ENCODE results near the gene MAGI2.

Gene MAGI2

DNA sequence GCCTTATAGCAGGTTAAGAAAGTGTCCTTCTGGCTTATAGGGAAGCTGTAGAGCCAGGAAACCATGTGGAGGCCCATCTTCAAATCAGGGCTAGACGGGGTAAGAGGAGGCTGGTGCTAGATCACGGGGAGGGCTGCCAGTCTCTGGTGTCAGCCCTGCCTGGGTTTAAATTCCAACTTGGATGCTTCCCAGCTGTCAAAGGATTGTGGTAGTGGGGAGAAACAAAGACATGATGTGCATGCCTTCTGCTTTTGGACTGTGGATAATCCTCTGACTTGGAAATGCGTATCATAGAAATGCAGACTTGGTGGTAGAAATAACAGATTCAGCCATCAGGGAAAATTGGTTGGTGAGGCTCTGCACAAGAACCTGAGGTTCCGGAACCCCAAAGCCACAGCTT lies 1329.3 kb downstream of the MAGI2 start:
- FAIRE-seq (no peak), DNase-seq (ENCODE audit: low spot score) (no peak)

DNA sequence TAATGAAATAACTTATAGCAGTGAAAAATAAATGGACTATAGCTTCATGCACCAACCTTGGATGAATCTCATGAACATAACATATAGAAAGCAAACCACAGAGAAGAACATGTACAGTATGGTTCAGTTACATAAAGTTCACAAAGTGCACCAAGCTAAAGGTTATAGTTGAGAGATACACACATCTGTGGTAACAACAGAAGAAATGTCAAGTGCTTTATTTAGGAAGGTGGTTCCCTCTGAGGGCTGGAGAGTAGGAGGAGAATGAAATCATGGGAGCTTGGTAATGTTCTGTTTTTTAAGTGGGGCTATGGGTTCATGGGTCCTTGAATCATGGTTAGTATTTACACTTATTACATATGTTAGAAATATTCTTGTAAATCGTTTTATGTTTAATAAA lies 1331.6 kb downstream of the MAGI2 start:
- DNase-seq (ENCODE audit: low spot score) (no peak), FAIRE-seq (no peak)

DNA sequence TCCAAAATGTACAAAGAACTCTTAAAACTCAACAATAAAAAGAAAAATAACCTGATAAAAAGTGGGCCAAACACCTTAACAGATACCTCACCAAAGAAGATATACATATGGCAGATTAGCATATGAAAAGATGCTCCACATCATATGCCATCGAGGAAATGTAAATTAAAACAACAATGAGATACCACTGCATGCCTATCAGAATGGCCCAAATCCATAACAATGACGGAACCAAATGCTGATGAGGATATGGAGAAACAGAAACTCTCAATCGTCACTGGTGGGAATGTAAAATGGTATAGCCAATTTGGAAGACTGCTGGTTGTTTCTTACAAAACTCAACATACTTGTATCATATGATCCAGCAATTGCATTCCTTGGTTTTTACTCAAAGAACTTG lies 1335.0 kb downstream of the MAGI2 start:
- no peak for FAIRE-seq
- no peak for DNase-seq (ENCODE audit: low spot score)

DNA sequence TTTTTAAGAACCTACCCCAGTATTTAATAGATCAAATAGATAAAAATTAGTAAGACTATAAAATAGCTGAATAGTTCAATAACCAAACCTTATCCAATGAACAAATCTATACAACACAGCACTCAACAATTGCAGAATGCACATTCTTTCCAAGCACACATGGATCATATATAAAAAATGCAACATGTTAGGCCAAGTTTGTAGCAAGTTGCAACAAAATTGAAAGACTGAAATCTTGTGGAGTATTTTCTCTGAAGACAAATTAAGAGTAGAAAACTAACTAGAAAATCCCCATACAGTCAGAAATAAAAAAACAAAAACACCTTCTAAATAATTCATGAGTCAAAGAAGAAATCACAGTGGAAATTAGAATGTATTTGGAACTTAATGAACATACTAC lies 1337.6 kb downstream of the MAGI2 start:
- FAIRE-seq (no peak), DNase-seq (ENCODE audit: low spot score) (no peak)

DNA sequence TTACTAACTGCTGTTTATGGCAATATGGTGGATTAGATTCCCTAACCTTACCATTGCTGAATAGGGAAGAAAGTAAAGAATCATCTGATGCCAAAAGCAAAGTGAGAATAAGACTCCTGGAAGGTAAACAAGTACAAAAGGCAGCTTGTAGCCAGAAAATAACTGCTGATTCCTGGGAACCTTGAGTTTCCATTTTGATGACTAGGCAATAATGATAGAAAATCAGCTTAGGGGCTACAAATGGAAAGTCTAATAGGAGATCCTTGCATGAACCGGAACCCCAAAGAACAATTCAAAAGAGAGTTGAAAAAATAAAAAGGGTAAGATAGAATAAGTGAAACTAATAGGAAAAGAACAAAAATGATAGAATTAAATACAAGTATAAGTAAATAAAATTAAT lies 1338.5 kb downstream of the MAGI2 start:
- FAIRE-seq = no peak
- no peak for DNase-seq (ENCODE audit: low spot score)

DNA sequence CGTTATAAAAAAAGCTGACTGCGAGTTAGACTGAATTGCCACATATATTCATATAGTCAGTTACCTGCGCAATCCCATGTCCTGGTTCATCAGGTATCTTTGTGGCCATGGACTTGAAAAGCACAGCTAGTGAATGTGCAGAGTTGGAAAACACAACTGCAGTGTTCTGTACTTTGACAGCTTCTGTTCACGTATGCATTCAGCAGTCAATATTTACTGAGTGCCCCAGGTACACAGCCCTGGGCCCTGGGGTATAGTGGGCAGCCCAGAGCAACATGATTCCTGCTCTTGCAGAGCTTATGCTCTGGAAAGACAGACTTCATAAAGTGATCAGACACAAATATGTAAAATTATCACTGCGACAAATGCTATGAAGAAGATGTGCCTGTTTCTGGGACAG lies 1341.0 kb downstream of the MAGI2 start:
- no peak for DNase-seq (ENCODE audit: low spot score)
- FAIRE-seq = no peak

DNA sequence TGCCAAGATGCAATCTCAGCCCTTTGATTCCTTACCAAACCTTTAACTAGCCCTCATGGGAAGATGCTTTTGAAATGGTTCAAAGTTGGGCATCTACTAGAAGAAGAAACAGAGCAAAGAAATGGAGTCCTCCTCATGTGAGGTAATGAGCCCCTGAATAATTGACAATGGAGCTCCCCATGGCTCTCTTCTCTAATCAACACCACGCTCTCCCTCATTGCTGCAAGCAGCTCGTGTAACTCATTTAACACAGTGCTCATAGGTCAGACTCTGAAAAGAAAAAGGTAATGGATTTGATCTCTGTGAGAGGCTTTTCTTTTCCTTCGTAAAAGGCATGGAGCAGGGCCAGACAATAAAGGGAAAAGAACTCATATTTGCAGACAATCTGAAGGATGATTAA lies 1342.1 kb downstream of the MAGI2 start:
- FAIRE-seq = no peak
- no peak for DNase-seq (ENCODE audit: low spot score)

DNA sequence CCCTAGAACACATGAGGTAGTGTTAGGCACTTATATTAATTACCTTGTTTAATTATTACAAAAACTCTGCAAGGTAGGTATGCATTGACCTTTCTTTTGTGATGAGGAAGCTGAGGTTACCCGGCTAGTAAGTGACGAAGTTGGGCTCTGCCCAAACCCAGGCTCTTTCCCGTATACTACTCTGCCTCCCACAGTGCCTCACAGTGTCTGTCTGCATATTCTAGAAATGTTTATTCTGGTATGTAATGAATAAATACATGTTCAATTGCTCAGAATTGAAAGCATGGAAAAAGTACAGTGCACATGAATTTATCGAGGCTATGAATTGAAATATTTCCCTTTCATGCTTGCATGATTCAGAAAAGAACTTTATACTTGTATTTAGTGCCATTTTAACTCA lies 1350.0 kb downstream of the MAGI2 start:
- no peak for FAIRE-seq
- DNase-seq (ENCODE audit: low spot score) = no peak

DNA sequence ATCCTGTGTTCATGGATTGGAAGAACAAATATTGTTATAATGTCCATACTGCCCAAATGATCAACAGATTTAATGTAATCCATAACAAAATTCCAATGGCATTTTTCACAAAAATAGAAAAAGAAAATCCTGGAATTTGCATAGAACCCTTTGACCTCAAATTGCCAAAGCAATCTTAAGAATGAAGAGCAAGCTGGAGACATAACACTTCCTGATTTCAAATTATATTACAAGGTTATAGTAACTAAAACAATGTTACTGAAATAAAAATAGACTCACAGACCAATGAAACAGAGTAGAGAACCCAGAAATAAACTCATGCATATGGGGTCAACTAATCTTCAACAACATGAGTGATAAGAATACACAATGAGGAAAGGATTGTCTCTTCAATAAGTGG lies 1352.4 kb downstream of the MAGI2 start:
- FAIRE-seq = no peak

DNA sequence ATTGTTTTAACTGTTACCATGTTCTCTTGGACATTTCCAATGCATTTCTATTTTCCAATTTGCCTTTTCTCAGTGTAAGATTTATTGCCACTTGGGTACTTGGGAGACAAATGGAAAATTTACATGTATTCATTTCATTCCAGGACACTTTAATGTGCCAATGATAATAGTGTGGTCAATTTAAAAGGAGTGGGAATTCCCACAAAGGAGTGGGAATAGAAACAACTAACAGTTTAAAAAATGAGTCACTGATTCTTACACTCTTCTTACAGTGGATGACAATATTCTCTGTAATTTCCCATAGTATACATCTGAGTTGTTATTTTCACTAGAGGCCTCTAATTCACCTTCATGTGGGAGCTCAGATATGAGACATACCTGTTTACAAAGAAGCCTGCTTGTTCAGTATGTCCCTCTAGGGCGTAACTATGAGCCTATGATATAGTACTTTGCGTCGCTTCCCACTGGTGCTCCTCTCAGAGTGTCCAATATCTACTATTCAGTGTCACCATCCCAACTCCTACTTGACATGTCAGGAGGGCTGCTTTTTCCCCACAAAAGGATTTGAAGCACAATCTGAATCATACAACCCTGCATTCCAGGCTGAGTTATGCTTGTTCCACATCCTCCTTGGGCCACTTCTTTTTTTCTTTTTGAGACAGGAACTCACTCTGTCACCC lies 1353.6 kb downstream of the MAGI2 start:
- no peak for FAIRE-seq

More for the DNA sequence above, 1352.4 kb downstream of the MAGI2 start:
- DNase-seq (ENCODE audit: low spot score) = no peak

DNA sequence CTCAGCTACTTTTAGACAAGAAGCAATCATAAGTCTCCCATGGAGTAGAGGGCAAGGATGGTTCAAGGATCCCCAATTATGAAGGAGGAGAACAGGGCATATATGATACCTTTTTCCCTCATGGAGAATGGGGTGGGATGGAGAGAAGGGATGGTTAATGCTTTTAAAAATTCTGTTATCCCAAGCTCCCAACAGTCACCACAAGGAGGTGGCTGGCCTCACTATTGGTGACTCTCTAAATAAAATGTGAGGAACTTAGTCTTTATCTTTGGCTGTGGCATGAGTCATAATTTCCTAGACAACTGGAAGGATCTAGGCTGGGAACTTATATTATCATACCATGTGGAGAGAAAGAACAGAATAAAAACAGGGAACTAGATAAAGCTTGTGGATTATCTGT lies 1357.9 kb downstream of the MAGI2 start:
- DNase-seq (ENCODE audit: low spot score) (no peak), FAIRE-seq (no peak)

More for the DNA sequence above, 1353.6 kb downstream of the MAGI2 start:
- no peak for DNase-seq (ENCODE audit: low spot score)

DNA sequence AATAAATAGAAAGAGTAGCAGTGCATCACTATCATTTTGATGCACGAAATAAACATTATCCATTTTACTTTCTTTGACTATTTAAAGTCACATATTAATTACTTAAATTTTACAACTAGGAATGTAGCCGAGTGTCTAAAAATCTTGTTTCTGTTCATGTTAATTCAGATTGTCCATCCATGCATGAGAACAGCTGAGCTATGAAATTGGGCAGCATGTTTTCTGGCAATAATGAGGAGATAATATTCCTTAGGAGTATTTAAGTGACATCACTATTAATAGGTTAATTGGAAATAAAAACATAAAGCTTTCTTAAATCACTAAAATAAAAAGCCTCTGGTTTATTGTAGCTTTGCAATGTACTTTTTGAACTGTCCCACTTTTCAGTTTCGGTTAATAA lies 1361.1 kb downstream of the MAGI2 start:
- no peak for FAIRE-seq

DNA sequence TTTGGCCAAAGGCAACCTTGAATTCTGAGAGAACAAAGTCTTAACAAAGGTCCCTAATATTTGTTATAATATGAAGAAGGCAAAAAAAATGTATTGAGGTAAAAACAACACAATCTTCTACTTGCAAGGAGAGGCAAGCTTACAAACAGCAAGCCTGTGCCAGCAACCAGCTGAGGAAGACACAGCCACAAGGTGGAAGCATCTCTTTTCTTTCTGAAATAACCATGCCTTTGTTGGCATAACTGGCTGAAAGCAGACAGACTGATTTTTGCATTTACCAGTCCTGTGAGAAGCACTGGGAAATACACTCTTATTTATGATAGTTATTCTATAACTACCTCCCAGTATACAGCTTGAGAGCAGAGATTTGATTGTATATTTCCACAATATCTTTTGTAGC lies 1362.9 kb downstream of the MAGI2 start:
- FAIRE-seq = peak; percentile 62
- no peak for DNase-seq (ENCODE audit: low spot score)

More for the DNA sequence above, 1361.1 kb downstream of the MAGI2 start:
- DNase-seq (ENCODE audit: low spot score) = no peak

DNA sequence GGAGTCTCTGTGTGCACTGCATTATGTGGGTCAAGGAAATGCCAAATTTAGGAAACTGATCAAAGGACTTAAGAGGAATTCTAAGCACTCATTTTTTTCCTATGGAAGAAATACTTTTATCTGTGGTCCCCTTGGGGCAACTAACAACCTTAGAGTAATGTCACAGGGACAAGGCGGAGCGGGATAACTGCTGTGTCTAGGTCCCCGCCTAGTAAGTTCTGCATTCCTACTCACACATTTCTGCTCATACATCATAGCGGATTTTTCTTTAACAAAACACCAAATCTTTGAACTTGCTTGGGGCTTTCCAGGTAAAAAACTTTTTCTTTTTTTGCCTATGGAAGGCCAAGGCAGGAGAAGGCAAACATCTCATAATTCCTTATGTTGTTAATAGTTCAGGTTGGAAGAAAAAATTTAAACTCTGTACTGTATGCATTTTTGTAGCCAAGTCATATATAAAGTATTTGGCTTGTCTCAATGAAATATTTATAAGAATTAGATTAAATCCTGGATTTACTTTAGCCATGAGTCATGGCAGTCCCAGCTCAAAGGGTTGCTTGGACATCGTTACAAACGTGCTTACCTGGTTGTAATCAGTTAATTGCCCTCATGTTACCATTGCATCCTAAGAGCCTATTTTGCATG lies 1369.9 kb downstream of the MAGI2 start:
- FAIRE-seq = no peak
- no peak for DNase-seq (ENCODE audit: low spot score)

DNA sequence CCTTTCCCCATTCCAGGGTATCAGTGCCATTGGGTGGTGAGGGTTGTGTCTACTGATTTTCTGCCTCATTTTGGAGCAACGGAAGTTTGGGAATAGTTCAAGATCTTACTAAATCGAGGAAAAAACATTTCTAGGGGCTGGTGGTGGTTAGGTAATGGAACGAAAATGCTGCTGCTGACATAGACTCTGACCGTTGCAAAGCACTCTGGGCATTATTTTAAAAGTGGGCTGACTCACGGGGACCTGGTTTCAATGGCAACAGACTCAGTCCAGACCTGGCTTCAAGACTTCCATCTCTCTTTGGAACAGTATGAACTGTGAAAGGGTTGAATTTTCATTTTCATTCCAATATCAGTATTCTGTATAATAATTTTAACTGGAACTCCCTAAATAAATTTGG lies 1370.9 kb downstream of the MAGI2 start:
- DNase-seq (ENCODE audit: low spot score) (no peak), FAIRE-seq (no peak)

DNA sequence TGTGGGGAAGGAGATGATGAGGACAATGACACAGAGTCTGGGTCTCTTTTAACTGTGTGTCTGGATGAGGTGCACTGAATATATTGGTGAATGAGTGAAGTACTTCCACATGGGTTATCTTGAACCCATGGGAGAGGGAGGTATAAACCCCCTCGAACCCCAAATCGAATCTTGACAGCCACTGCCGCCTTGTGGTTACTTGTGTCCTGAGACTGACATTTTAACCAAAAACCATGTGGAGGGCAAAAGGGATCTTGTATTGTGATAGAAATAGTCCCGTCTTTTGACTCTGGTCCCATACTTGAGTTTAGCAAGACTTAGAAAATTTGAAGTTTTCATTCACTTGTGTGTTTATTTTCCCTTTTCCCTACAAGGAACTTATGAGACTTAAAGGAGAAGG lies 1371.6 kb downstream of the MAGI2 start:
- DNase-seq (ENCODE audit: low spot score) (no peak), FAIRE-seq (no peak)

DNA sequence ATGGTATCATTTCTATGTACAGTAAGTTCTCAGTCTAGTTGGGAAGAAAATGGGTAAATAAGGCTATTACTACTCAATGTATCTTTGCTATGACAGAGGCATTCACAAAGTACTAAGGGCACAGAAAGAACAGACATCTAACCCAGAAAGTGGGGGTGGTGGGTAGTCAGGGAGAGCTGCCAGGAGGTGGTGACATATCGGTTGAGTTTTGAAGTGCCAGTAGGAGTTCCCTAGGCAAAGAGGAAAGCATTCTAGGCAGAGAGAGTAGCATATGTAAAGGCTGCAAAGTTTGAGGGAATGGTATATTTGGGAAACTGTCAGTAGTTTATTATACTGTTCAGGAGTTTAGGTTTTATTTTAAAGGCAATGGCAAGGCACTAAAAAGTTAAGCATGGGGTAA lies 1372.1 kb downstream of the MAGI2 start:
- DNase-seq (ENCODE audit: low spot score) (no peak), FAIRE-seq (no peak)

DNA sequence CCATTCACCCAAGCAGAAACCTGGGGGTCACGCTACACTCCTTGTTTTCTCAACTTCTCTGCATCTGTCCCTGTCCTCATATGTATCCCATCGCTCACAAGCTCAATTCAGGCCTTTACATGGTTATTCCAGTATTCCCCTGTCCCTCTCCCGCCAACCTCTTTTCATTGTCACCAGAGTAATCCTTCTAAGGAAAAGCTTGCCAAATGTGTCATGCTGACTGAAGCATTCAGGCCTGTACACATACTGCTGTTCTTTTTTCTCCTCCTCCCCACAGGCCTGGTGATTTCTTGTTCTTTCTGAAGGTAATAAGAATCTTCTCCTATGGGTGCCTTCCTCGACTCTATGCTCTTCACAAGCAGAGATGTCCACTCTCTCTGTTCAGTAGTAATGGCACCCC lies 1372.7 kb downstream of the MAGI2 start:
- no peak for FAIRE-seq
- no peak for DNase-seq (ENCODE audit: low spot score)

DNA sequence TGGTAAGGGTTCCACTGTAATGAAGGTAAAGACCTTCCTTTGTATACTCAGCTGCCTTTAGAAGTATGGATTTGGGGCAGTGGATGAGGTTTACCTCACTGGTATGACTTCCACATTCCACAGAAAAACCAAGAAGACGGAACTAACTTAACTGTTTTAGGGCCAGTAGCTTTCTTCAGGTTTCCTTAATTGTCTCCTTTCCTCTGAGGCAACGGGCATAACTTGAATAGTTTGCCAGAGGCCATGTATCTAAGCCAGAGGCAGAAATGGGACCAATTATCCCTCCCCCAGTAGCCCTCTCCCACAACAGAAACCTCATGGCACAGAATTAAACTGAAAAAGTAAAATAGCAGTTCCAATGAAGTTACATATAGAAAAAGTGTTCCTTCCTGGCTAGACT lies 1373.2 kb downstream of the MAGI2 start:
- DNase-seq (ENCODE audit: low spot score) = no peak
- no peak for FAIRE-seq

DNA sequence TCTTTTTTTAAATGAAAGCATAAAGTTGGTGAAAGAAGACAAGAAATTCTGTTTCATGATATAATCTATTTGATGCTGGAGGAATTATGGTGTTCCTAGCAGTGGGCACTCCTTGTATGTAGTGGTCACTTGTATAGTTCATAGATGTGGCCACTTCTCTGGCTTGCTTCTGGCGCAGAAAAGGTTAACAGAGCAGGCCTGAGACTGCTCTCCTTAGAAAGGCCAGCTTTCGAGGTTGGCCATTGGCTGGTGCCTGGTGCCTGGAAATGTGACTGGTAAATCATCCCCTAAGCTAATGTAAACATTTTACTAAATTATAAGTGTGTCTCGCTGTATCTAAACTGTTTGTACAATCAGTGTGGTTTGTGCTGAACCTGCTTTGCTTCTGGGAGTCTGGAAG lies 1378.8 kb downstream of the MAGI2 start:
- FAIRE-seq (no peak), DNase-seq (ENCODE audit: low spot score) (no peak)

DNA sequence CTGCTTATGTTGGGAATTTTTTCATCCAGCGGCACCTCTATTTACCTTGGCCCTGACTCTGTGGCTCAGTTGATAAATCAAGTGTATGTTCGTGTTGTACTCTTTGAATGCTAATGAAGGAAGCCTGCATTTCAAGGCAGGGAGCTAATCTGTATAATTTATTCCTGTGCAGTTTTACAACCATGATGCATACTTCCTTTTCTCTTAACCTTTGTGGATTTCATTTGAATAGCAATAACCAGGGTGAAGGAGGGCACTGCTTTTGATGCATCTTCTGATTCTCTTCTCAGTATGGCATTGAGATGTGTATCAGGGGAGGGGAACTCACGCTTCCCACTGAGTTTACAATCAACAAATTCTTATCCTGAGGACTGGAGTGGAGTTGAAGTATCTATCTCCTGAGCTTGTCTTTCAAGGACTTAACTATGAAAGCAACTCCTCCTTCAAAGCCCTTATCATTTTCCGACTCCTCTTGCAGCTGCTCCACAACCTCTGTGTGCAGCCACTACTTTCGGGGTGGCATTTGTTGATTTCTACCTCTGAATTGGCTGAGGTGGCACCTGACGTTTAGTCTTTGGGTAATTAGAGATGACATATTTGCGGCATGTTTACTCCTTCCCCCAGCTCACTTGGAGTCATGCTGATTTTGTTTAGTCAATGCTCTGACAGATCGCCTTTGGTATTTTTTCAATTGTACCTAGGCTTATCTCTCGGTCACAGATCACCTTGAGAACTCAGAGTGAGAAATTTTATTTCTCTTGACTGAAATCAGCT lies 1379.7 kb downstream of the MAGI2 start:
- no peak for DNase-seq (ENCODE audit: low spot score)
- no peak for FAIRE-seq

DNA sequence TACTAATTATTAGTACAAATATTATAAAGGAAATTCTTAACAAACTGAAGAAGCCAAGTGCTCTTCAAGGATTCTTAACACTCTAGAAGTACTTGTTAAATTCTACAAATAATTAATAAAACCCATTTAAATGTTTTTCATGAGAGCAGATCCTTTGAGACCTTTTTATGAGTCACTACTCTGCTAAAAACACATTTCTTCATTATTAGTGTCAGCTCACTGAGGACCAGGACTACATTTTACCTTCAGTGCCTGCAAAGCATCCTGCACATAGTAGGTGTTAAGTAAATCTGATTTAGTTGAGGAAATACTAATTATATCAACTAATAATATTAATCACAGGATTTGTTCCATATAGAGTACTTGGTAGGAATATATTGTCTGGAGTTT lies 1381.3 kb downstream of the MAGI2 start:
- FAIRE-seq (no peak), DNase-seq (ENCODE audit: low spot score) (no peak)

Measured in urothelium cell line (cell line).